Naive thymus-derived CD8-positive, alpha-beta T cell (primary cell): ENCODE measurements around the gene TRAPPC14. TPM values are rescaled to one million over a fixed set of nuclear protein-coding genes. Genes with fewer than 3 reads are reported as not detected.
"Not testable (repeated sequence)": the region's sequence is repeated elsewhere in the genome, so short reads cannot be mapped to it uniquely, and the experiment has no call there.

Experiments used
- ATAC-seq, 2 donors: fragments of 150-1000 bp; cut with Tn5 transposase in 1 of 2; sonication (Bioruptor Pico), chemical (Tn5 transposase) in 1 of 2; 1 replicate in 1 of 2; 2 replicates in 1 of 2; pipeline ENCODE4 v1.10.0; 2021; ENCODE audit warnings: mild to moderate bottlenecking in 2 of 2, moderate library complexity in 2 of 2
- POLR2A ChIA-PET: fragments of 350-600 bp; sonication (Branson Sonifier 250); formaldehyde crosslinking; loops from one replicate; lab custom pipeline; 2021; ENCODE audit warnings: antibody characterized with exemption; lab: Charles Lee
- DNase-seq, 10 donors: peaks; one replicate each; pipeline versions ENCODE4 v3.0.0 to v3.0.0-alpha.2; 2020 to 2022
- H3K27ac Mint-ChIP-seq, 10 donors: one replicate each; pipeline ENCODE4 v1.8.0; 2020 to 2022; ENCODE audit warnings: mild to moderate bottlenecking in 10 of 10, mixed read lengths in 10 of 10, moderate library complexity in 4 of 10, inconsistent platforms in 1 of 10
- H3K27me3 Mint-ChIP-seq, 5 donors: one replicate each; pipeline ENCODE4 v1.8.0; 2021 to 2022; ENCODE audit warnings: mixed read lengths in 5 of 5
- H3K36me3 Mint-ChIP-seq, 3 donors: one replicate each; pipeline ENCODE4 v1.8.0; 2020 to 2022; ENCODE audit warnings: mixed read lengths in 3 of 3, mild to moderate bottlenecking in 2 of 3, inconsistent platforms in 1 of 3
- H3K4me1 Mint-ChIP-seq, 4 donors: one replicate each; pipeline ENCODE4 v1.8.0; 2021 to 2022; ENCODE audit warnings: mixed read lengths in 4 of 4
- H3K4me3 Mint-ChIP-seq, 10 donors: one replicate each; pipeline ENCODE4 v1.8.0; 2020 to 2022; ENCODE audit warnings: mild to moderate bottlenecking in 10 of 10, mixed read lengths in 10 of 10, moderate library complexity in 6 of 10, inconsistent platforms in 1 of 10
- H3K9me3 Mint-ChIP-seq, 9 donors: one replicate each; pipeline ENCODE4 v1.8.0; 2020 to 2022; ENCODE audit warnings: mixed read lengths in 9 of 9, mild to moderate bottlenecking in 3 of 9, inconsistent platforms in 1 of 9, moderate library complexity in 1 of 9
- polyA plus RNA-seq, 3 donors: library from polyadenylated mRNA; unstranded; fragments of 300-500 nt; fragmentation: Illumina TruSeq; gene quantifications; one replicate each; pipeline ENCODE4 v1.2.3, GENCODE V29; 2021
- total RNA-seq, 8 experiments: library from RNA in 2 of 8; stranded (reverse) in 2 of 8; gene quantifications; one replicate each; pipeline ENCODE4 v1.2.3 and lab custom pipeline; 2021 to 2026

Gene TRAPPC14
- total and polyA plus RNA-seq, 5 experiments from 2014 or later: 2.1 to 109 (median 4.5) TPM

- DNase-seq (no peak), ATAC-seq (no peak)
- peaks cover 0 to 60% (median 9%) of the 10 kb centered on the region in 3 donors for H3K36me3 Mint-ChIP-seq
- H3K4me1 Mint-ChIP-seq: peaks cover 27 to 75% (median 61%) of the 10 kb centered on the region in 4 donors
- H3K27me3 Mint-ChIP-seq: no peaks in the 10 kb centered on the region
- POLR2A ChIA-PET: interaction anchor here (0.7 to 17.8 kb wide), 5 partner anchors 10 to 601 kb away, joined by 3 to 358 read pairs (median 6); partner anchors contain the start of genes FAM200A, GAL3ST4, GPC2 and STAG3
- H3K9me3 Mint-ChIP-seq: no peaks in the 10 kb centered on the region
- peak overlapping the region; percentile 48 to 91 (median 85) for H3K27ac Mint-ChIP-seq
- peak overlapping the region in 5 of 10 donors; percentile 28 to 66 (median 51) for H3K4me3 Mint-ChIP-seq
These were observed 6.1 kb downstream of the TRAPPC14 start for GRCh38 chr7:100152404-100152803.

- POLR2A ChIA-PET: interaction anchor here (0.6 to 16.1 kb wide), 31 partner anchors 10 to 1104 kb away, joined by 3 to 358 read pairs (median 4); partner anchors contain the start of genes CNPY4, COPS6, GAL3ST4 and GPC2
- Mint-ChIP-seq H3K4me3 (peak within 1 kb of the TSS; percentile 89 to 99 (median 94)), H3K4me1 (peaks cover 20 to 47% (median 37%) of the 10 kb centered on the region in 4 donors), H3K36me3 (peaks cover 0 to 31% (median 7%) of the 10 kb centered on the region in 3 donors), H3K9me3 (no peaks in the 10 kb centered on the region), H3K27ac (peak within 1 kb of the TSS; percentile 96 to 99 (median 98)), H3K27me3 (no peaks in the 10 kb centered on the region)
- DNase-seq (peak; percentile 88 to 99 (median 98)), ATAC-seq (peak; percentile 94 to 96)
These were observed 9.8 kb downstream of the TRAPPC14 start, which contains the start of gene LAMTOR4 for GRCh38 chr7:100148559-100149328. Gene LAMTOR4, plus strand, starts transcription at chr7:100148918. Its CDS starts 55 bp downstream, at chr7:100148973.

GRCh38 chr7:100148225-100148558, 10.3 kb downstream of the TRAPPC14 start:
- DNase-seq (no peak), ATAC-seq (peak; percentile 6 to 24)
- POLR2A ChIA-PET: interaction anchor here (0.6 to 16.1 kb wide), 34 partner anchors 9 to 1104 kb away, joined by 3 to 358 read pairs (median 4); partner anchors contain the start of genes CNPY4, GAL3ST4, GPC2 and MBLAC1
- Mint-ChIP-seq H3K36me3 (peaks cover 0 to 26% (median 7%) of the 10 kb centered on the region in 3 donors), H3K27ac (peak overlapping the region; percentile 96 to 99 (median 98)), H3K9me3 (no peaks in the 10 kb centered on the region), H3K4me3 (peak overlapping the region; percentile 89 to 99 (median 94)), H3K4me1 (peaks cover 19 to 42% (median 36%) of the 10 kb centered on the region in 4 donors), H3K27me3 (no peaks in the 10 kb centered on the region)

- POLR2A ChIA-PET: interaction anchor here (0.7 to 16.1 kb wide), 11 partner anchors 17 to 222 kb away, joined by 3 to 358 read pairs (median 4); partner anchors contain the start of genes CNPY4, GAL3ST4, GPC2 and MBLAC1
- DNase-seq (no peak), ATAC-seq (no peak)
- Mint-ChIP-seq H3K27me3 (no peaks in the 10 kb centered on the region), H3K4me3 (peak overlapping the region in 1 of 10 donors; percentile 4), H3K9me3 (no peaks in the 10 kb centered on the region), H3K4me1 (peaks cover 14 to 33% (median 29%) of the 10 kb centered on the region in 4 donors), H3K27ac (peak overlapping the region in 2 of 10 donors; percentile 74 to 96), H3K36me3 (peaks cover 0 to 16% (median 3%) of the 10 kb centered on the region in 3 donors)
These were observed 11.2 kb downstream of the TRAPPC14 start for GRCh38 chr7:100147278-100147677.

- not testable (repeated sequence) for H3K27me3 Mint-ChIP-seq, H3K9me3 Mint-ChIP-seq, DNase-seq, ATAC-seq, H3K36me3 Mint-ChIP-seq, H3K4me3 Mint-ChIP-seq
- POLR2A ChIA-PET: interaction anchor here (0.7 to 16.1 kb wide), 2 partner anchors 10 to 18 kb away, joined by 5 to 358 read pairs; partner anchors contain the start of genes GAL3ST4 and TRAPPC14
- Mint-ChIP-seq H3K4me1 (peaks cover 13 to 28% (median 21%) of the 10 kb centered on the region in 4 donors), H3K27ac (peak overlapping the region in 2 of 10 donors; percentile 29)
These were observed 12.2 kb downstream of the TRAPPC14 start for GRCh38 chr7:100146350-100146749.

GRCh38 chr7:100142461-100142860, 16.1 kb downstream of the TRAPPC14 start:
- DNase-seq (no peak), ATAC-seq (no peak)
- Mint-ChIP-seq H3K27ac (peak overlapping the region in 1 of 10 donors; percentile 43), H3K4me3 (no peak overlapping the region), H3K9me3 (no peaks in the 10 kb centered on the region), H3K36me3 (no peaks in the 10 kb centered on the region), H3K4me1 (peaks cover 0 to 22% (median 9%) of the 10 kb centered on the region in 4 donors), H3K27me3 (no peaks in the 10 kb centered on the region)
- POLR2A ChIA-PET: interaction anchor here (0.7 to 1.5 kb wide), 6 partner anchors 11 to 530 kb away, joined by 3 to 10 read pairs (median 6); partner anchors contain the start of gene GAL3ST4

- no peaks in the 10 kb centered on the region for H3K27me3 Mint-ChIP-seq
- DNase-seq: no peak
- no peak for ATAC-seq
- peak overlapping the region in 1 of 10 donors; percentile 4 for H3K27ac Mint-ChIP-seq
- POLR2A ChIA-PET: interaction anchor here (0.6 to 1.5 kb wide), 3 partner anchors 12 to 113 kb away, joined by 6 to 7 read pairs (median 6); no protein-coding TSS in a partner anchor
- peaks cover 0 to 22% (median 9%) of the 10 kb centered on the region in 4 donors for H3K4me1 Mint-ChIP-seq
- no peaks in the 10 kb centered on the region for H3K9me3 Mint-ChIP-seq
- H3K36me3 Mint-ChIP-seq: no peaks in the 10 kb centered on the region
- no peak overlapping the region for H3K4me3 Mint-ChIP-seq
These were observed 17.0 kb downstream of the TRAPPC14 start for GRCh38 chr7:100141555-100141949.

- no peaks in the 10 kb centered on the region for H3K36me3 Mint-ChIP-seq
- peak; percentile 47 to 71 for ATAC-seq
- H3K27ac Mint-ChIP-seq: peak overlapping the region in 8 of 10 donors; percentile 69 to 88 (median 79)
- H3K4me3 Mint-ChIP-seq: peak overlapping the region in 3 of 10 donors; percentile 12 to 49 (median 29)
- H3K4me1 Mint-ChIP-seq: peaks cover 0 to 22% (median 9%) of the 10 kb centered on the region in 4 donors
- no peaks in the 10 kb centered on the region for H3K27me3 Mint-ChIP-seq
- no peaks in the 10 kb centered on the region for H3K9me3 Mint-ChIP-seq
- DNase-seq: peak in 1 of 10 donors; percentile 32
- POLR2A ChIA-PET: interaction anchor here (0.6 to 2.5 kb wide), 12 partner anchors 10 to 157 kb away, joined by 3 to 9 read pairs (median 5); partner anchors contain the start of genes GPC2, LAMTOR4, PVRIG and STAG3
These were observed 20.4 kb downstream of the TRAPPC14 start for GRCh38 chr7:100137851-100138760.

- ATAC-seq: peak; percentile 77 to 78
- H3K27me3 Mint-ChIP-seq: no peaks in the 10 kb centered on the region
- POLR2A ChIA-PET: interaction anchor here (0.7 to 3.0 kb wide), 11 partner anchors 12 to 275 kb away, joined by 3 to 16 read pairs (median 5); partner anchors contain the start of genes GAL3ST4, LAMTOR4, PVRIG and TRAPPC14
- H3K27ac Mint-ChIP-seq: peak overlapping the region in 8 of 10 donors; percentile 3 to 82 (median 32)
- H3K36me3 Mint-ChIP-seq: no peaks in the 10 kb centered on the region
- no peaks in the 10 kb centered on the region for H3K9me3 Mint-ChIP-seq
- peaks cover 9 to 29% (median 24%) of the 10 kb centered on the region in 4 donors for H3K4me1 Mint-ChIP-seq
- peak; percentile 44 to 82 (median 61) for DNase-seq
- H3K4me3 Mint-ChIP-seq: peak overlapping the region in 3 of 10 donors; percentile 14 to 59 (median 28)
These were observed 25.8 kb downstream of the TRAPPC14 start for GRCh38 chr7:100132697-100133151.

- H3K4me1 Mint-ChIP-seq: peaks cover 9 to 29% (median 22%) of the 10 kb centered on the region in 4 donors
- H3K27ac Mint-ChIP-seq: peak overlapping the region in 4 of 10 donors; percentile 50 to 82 (median 63)
- no peak for DNase-seq
- POLR2A ChIA-PET: interaction anchor here (0.7 to 3.0 kb wide), 9 partner anchors 11 to 275 kb away, joined by 3 to 16 read pairs (median 5); partner anchors contain the start of genes GAL3ST4, LAMTOR4, PVRIG and TRAPPC14
- H3K36me3 Mint-ChIP-seq: no peaks in the 10 kb centered on the region
- H3K4me3 Mint-ChIP-seq: peak overlapping the region in 2 of 10 donors; percentile 14 to 24
- ATAC-seq: no peak
- no peaks in the 10 kb centered on the region for H3K9me3 Mint-ChIP-seq
- H3K27me3 Mint-ChIP-seq: no peaks in the 10 kb centered on the region
These were observed 26.4 kb downstream of the TRAPPC14 start for GRCh38 chr7:100132126-100132525.
